ENCODE data around the gene CYS1.
"Not testable (repeated sequence)": the region's sequence is repeated elsewhere in the genome, so short reads cannot be mapped to it uniquely, and the experiment has no call there.

Gene CYS1

DNA sequence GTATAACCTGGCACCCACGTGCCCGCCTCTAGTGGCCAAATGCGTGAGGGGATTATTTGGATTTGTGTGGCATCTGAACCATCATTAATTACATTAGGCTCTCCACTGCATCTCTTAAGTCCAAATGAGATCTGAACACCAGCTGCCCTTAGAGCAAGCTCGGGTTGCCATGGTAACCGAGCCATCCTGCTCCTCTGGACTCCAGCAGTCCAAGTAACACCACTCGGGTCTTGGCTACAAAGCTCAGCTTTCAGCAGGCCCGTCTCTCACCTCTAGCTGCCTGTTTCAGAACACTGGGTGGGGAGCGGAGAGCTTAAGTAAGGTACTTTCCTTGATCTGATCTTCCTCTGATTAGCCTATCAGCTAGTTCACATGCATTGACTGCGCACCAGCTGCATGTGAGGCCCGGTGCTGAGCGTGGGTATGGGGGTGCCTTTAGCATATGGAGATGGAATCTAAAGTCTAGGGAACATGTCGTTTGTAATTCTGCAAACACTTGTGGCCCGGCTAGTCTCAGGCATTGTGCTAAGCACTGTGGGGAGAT, 14.1 kb upstream of the CYS1 start:
- H3K27me3 ChIP-seq (ENCODE audit: control insufficient read depth in 1 of 2, insufficient read depth in 2 of 2, low read length in 2 of 2) = peaks cover 0 to 6% of the 10 kb centered on the region in 2 donors

DNA sequence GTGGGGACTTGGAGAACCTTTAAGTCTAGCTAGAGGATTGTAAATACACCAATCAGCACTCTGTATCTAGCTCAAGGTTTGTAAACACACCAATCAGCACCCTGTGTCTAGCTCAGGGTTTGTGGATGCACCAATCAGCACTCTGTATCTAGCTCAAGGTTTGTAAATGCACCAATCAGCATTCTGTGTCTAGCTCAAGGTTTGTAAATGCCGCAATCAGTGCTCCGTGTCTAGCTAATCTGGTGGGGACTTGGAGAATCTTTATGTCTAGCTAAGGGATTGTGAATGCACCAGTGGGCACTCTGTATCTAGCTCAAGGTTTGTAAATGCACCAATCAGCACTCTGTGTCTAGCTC, 11.7 kb upstream of the CYS1 start:
- H3K9me3 ChIP-seq (ENCODE audit: control insufficient read depth in 1 of 2, low read length in 2 of 2); H3K27ac ChIP-seq (ENCODE audit: low read depth, low read length); H3K4me1 ChIP-seq (ENCODE audit: control insufficient read depth in 1 of 2, insufficient read depth in 2 of 2, low read length in 2 of 2); H3K9ac ChIP-seq (ENCODE audit: low read depth in 1 of 2, low read length in 2 of 2); H3K27me3 ChIP-seq (ENCODE audit: control insufficient read depth in 1 of 2, insufficient read depth in 2 of 2, low read length in 2 of 2); H3K36me3 ChIP-seq (ENCODE audit: control insufficient read depth in 1 of 2, insufficient read depth in 2 of 2, low read length in 2 of 2); H3K4me3 ChIP-seq (ENCODE audit: low read depth in 1 of 2, low read length in 2 of 2): not testable (repeated sequence)

More for the DNA sequence above, 14.1 kb upstream of the CYS1 start:
- H3K4me1 ChIP-seq (ENCODE audit: control insufficient read depth in 1 of 2, insufficient read depth in 2 of 2, low read length in 2 of 2) = peaks cover 0 to 6% of the 10 kb centered on the region in 2 donors
- no peak overlapping the region for H3K4me3 ChIP-seq (ENCODE audit: low read depth in 1 of 2, low read length in 2 of 2)
- no peak overlapping the region for H3K9ac ChIP-seq (ENCODE audit: low read depth in 1 of 2, low read length in 2 of 2)
- no peaks in the 10 kb centered on the region for H3K36me3 ChIP-seq (ENCODE audit: control insufficient read depth in 1 of 2, insufficient read depth in 2 of 2, low read length in 2 of 2)
- no peaks in the 10 kb centered on the region for H3K9me3 ChIP-seq (ENCODE audit: control insufficient read depth in 1 of 2, low read length in 2 of 2)
- H3K27ac ChIP-seq (ENCODE audit: low read depth, low read length) = no peak overlapping the region

DNA sequence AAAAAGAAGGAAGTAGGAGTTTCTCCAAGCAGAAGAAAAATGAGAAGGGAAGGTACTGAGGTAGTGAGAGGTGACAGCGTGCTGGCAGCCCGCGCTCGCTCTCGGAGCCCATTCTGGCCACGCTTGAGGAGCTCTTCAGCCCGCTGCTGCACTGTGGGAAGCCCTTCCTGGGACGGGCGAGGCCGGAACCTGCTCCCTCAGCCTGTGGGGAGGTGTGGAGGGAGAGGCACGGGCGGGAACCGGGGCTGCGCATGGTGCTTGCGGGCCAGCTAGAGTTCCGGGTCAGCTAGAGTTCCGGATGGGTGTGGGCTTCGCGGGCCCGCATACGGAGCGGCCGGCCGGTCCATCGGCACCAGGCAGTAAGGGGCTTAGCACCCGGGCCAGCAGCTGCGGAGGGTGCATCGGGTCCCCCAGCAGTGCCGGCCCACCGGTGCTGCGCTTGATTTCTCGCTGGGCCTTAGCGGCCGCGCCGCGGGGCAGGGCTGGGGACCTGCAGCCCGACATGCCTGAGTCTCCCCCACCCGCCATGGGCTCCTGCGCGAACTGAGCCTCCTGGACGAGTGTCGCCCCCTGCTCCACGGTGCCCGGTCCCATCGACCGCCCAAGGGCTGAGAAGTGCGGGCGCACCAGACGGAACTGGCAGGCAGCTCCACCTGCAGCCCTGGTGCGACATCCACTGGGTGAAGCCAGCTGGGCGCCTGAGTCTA, 11.1 kb upstream of the CYS1 start:
- Histone ChIP-seq H3K27me3 (ENCODE audit: control insufficient read depth in 1 of 2, insufficient read depth in 2 of 2, low read length in 2 of 2) (peaks cover 0 to 6% of the 10 kb centered on the region in 2 donors), H3K9me3 (ENCODE audit: control insufficient read depth in 1 of 2, low read length in 2 of 2) (no peaks in the 10 kb centered on the region), H3K9ac (ENCODE audit: low read depth in 1 of 2, low read length in 2 of 2) (no peak overlapping the region), H3K27ac (ENCODE audit: low read depth, low read length) (peak overlapping the region; percentile 14), H3K4me1 (ENCODE audit: control insufficient read depth in 1 of 2, insufficient read depth in 2 of 2, low read length in 2 of 2) (peaks cover 0 to 6% of the 10 kb centered on the region in 2 donors), H3K4me3 (ENCODE audit: low read depth in 1 of 2, low read length in 2 of 2) (peak overlapping the region in 1 of 2 donors; percentile 40), H3K36me3 (ENCODE audit: control insufficient read depth in 1 of 2, insufficient read depth in 2 of 2, low read length in 2 of 2) (no peaks in the 10 kb centered on the region)

- Histone ChIP-seq H3K27ac (ENCODE audit: low read depth, low read length) (no peak overlapping the region), H3K4me3 (ENCODE audit: low read depth in 1 of 2, low read length in 2 of 2) (no peak overlapping the region), H3K36me3 (ENCODE audit: control insufficient read depth in 1 of 2, insufficient read depth in 2 of 2, low read length in 2 of 2) (no peaks in the 10 kb centered on the region), H3K9me3 (ENCODE audit: control insufficient read depth in 1 of 2, low read length in 2 of 2) (no peaks in the 10 kb centered on the region), H3K9ac (ENCODE audit: low read depth in 1 of 2, low read length in 2 of 2) (no peak overlapping the region), H3K4me1 (ENCODE audit: control insufficient read depth in 1 of 2, insufficient read depth in 2 of 2, low read length in 2 of 2) (peaks cover 0 to 6% of the 10 kb centered on the region in 2 donors), H3K27me3 (ENCODE audit: control insufficient read depth in 1 of 2, insufficient read depth in 2 of 2, low read length in 2 of 2) (peaks cover 0 to 6% of the 10 kb centered on the region in 2 donors)
Observed at GRCh38 chr2:10089565-10090190, 9.5 kb upstream of the CYS1 start.

- no peak overlapping the region for H3K27ac ChIP-seq (ENCODE audit: low read depth, low read length)
- H3K36me3 ChIP-seq (ENCODE audit: control insufficient read depth in 1 of 2, insufficient read depth in 2 of 2, low read length in 2 of 2) = no peaks in the 10 kb centered on the region
- peaks cover 5 to 17% of the 10 kb centered on the region in 2 donors for H3K27me3 ChIP-seq (ENCODE audit: control insufficient read depth in 1 of 2, insufficient read depth in 2 of 2, low read length in 2 of 2)
- H3K4me3 ChIP-seq (ENCODE audit: low read depth in 1 of 2, low read length in 2 of 2) = no peak overlapping the region
- peaks cover 0 to 6% of the 10 kb centered on the region in 2 donors for H3K4me1 ChIP-seq (ENCODE audit: control insufficient read depth in 1 of 2, insufficient read depth in 2 of 2, low read length in 2 of 2)
- H3K9me3 ChIP-seq (ENCODE audit: control insufficient read depth in 1 of 2, low read length in 2 of 2) = no peaks in the 10 kb centered on the region
- H3K9ac ChIP-seq (ENCODE audit: low read depth in 1 of 2, low read length in 2 of 2) = no peak overlapping the region
Observed at GRCh38 chr2:10087360-10087759, 7.1 kb upstream of the CYS1 start.

DNA sequence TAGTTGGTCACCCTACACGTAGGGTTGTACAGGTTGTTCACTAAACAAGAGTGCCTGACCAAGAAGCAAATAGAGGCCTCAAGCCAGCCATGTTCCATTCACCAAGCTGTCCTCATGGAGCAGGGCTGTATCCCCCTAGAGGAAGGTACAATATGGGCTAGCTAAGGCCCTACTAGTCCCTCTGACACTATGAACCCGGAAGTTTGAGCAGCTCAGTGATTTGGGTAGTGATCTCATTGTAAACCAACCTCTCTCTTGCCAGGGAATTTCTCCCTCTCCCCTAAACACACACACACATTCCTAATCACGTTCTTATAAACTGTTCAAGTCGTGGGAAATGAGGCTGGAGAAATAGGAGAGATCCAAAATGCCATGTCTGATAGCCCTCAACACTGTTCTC, 6.7 kb upstream of the CYS1 start:
- Histone ChIP-seq H3K27me3 (ENCODE audit: control insufficient read depth in 1 of 2, insufficient read depth in 2 of 2, low read length in 2 of 2) (peaks cover 5 to 17% of the 10 kb centered on the region in 2 donors), H3K4me3 (ENCODE audit: low read depth in 1 of 2, low read length in 2 of 2) (no peak overlapping the region), H3K9ac (ENCODE audit: low read depth in 1 of 2, low read length in 2 of 2) (no peak overlapping the region)

DNA sequence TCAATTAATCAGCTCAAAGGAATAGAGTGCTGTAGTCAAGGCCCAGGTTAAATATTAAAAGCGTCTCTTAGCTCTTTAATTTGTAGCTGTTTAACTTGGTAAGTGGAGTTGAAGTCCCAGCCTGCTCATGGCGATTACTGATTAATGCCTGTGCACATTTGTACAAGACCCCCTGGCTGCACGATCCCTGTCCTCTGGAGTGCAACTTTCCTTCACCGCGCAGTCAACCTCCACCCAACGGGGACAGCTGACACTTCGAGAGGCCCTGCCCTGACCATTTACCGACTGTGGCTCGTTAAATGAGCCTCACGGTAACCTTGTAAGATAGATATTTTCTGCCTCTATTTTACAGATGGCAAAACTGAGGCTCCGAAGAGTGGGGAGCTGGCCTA, 5.5 kb upstream of the CYS1 start:
- Histone ChIP-seq H3K9ac (ENCODE audit: low read depth in 1 of 2, low read length in 2 of 2) (no peak overlapping the region), H3K36me3 (ENCODE audit: control insufficient read depth in 1 of 2, insufficient read depth in 2 of 2, low read length in 2 of 2) (no peaks in the 10 kb centered on the region), H3K27ac (ENCODE audit: low read depth, low read length) (no peak overlapping the region), H3K9me3 (ENCODE audit: control insufficient read depth in 1 of 2, low read length in 2 of 2) (no peaks in the 10 kb centered on the region), H3K4me1 (ENCODE audit: control insufficient read depth in 1 of 2, insufficient read depth in 2 of 2, low read length in 2 of 2) (peaks cover 0 to 4% of the 10 kb centered on the region in 2 donors), H3K4me3 (ENCODE audit: low read depth in 1 of 2, low read length in 2 of 2) (no peak overlapping the region), H3K27me3 (ENCODE audit: control insufficient read depth in 1 of 2, insufficient read depth in 2 of 2, low read length in 2 of 2) (peaks cover 12 to 23% of the 10 kb centered on the region in 2 donors)

More for the DNA sequence above, 6.7 kb upstream of the CYS1 start:
- Histone ChIP-seq H3K4me1 (ENCODE audit: control insufficient read depth in 1 of 2, insufficient read depth in 2 of 2, low read length in 2 of 2) (peaks cover 0 to 6% of the 10 kb centered on the region in 2 donors), H3K9me3 (ENCODE audit: control insufficient read depth in 1 of 2, low read length in 2 of 2) (no peaks in the 10 kb centered on the region), H3K36me3 (ENCODE audit: control insufficient read depth in 1 of 2, insufficient read depth in 2 of 2, low read length in 2 of 2) (no peaks in the 10 kb centered on the region), H3K27ac (ENCODE audit: low read depth, low read length) (no peak overlapping the region)

- Histone ChIP-seq H3K27ac (ENCODE audit: low read depth, low read length) (no peak overlapping the region), H3K27me3 (ENCODE audit: control insufficient read depth in 1 of 2, insufficient read depth in 2 of 2, low read length in 2 of 2) (peaks cover 14 to 26% of the 10 kb centered on the region in 2 donors), H3K9me3 (ENCODE audit: control insufficient read depth in 1 of 2, low read length in 2 of 2) (no peaks in the 10 kb centered on the region), H3K4me1 (ENCODE audit: control insufficient read depth in 1 of 2, insufficient read depth in 2 of 2, low read length in 2 of 2) (peaks cover 0 to 6% of the 10 kb centered on the region in 2 donors), H3K9ac (ENCODE audit: low read depth in 1 of 2, low read length in 2 of 2) (no peak overlapping the region), H3K36me3 (ENCODE audit: control insufficient read depth in 1 of 2, insufficient read depth in 2 of 2, low read length in 2 of 2) (no peaks in the 10 kb centered on the region), H3K4me3 (ENCODE audit: low read depth in 1 of 2, low read length in 2 of 2) (no peak overlapping the region)
Observed at GRCh38 chr2:10085043-10085667, 4.9 kb upstream of the CYS1 start.

DNA sequence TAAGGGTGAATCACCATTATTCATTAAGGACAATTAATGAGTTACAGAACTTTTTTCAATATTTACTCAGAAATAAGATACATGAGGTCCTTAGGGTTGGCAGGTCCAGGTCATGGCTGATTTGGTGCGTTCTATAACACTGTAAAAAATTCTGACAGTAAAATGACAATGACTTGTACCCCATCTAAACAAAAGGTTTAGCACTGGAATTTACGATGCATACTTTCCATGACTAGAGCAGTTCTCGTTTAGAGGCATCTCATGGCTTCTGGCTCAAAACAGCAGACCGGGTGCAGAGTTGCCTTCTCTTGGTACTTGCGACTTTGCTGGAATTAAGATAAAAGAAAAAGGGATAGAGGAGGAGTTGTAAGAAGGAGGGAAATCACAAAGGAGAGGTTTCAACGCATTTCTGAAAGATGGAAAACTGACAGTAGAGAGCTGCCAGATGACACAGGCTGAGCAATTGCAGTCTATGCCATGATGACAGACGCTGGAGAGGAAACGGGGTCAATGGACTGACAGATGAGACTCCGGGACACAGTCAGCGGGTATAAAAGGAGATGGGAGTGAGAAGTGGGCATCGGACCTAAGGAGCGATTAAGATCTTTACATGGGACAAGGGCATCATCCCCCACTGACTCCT, 4.1 kb upstream of the CYS1 start:
- Histone ChIP-seq H3K9ac (ENCODE audit: low read depth in 1 of 2, low read length in 2 of 2) (no peak overlapping the region), H3K4me1 (ENCODE audit: control insufficient read depth in 1 of 2, insufficient read depth in 2 of 2, low read length in 2 of 2) (peaks cover 0 to 6% of the 10 kb centered on the region in 2 donors), H3K4me3 (ENCODE audit: low read depth in 1 of 2, low read length in 2 of 2) (no peak overlapping the region), H3K27ac (ENCODE audit: low read depth, low read length) (no peak overlapping the region), H3K9me3 (ENCODE audit: control insufficient read depth in 1 of 2, low read length in 2 of 2) (no peaks in the 10 kb centered on the region), H3K36me3 (ENCODE audit: control insufficient read depth in 1 of 2, insufficient read depth in 2 of 2, low read length in 2 of 2) (no peaks in the 10 kb centered on the region), H3K27me3 (ENCODE audit: control insufficient read depth in 1 of 2, insufficient read depth in 2 of 2, low read length in 2 of 2) (peaks cover 14 to 26% of the 10 kb centered on the region in 2 donors)

Data from duodenal mucosa (tissue), 2 donors.